Left lung (tissue), 10 donors: ENCODE measurements around the gene RNF167. TPM values are rescaled to one million over a fixed set of nuclear protein-coding genes. Genes with fewer than 3 reads are reported as not detected.

Source experiments
- ATAC-seq: fragments of 200-7000 bp; cut with Tn5 transposase; one replicate; pipeline ENCODE4 v1.9.1; 2020; ENCODE audit warnings: moderate library complexity
- DNase-seq, 4 donors: peaks; one replicate each; pipeline ENCODE4 v3.0.0-alpha.2; 2013 to 2020
- H3K27ac ChIP-seq, 2 donors: fragments of 200-600 bp; sonication (generic) in 1 of 2; one replicate each; pipeline versions ENCODE4 v1.5.0 to v1.8.0; 2020 to 2021
- H3K27me3 ChIP-seq, 2 donors: fragments of 200-600 bp; sonication (generic) in 1 of 2; one replicate each; pipeline versions ENCODE4 v1.5.0 to v1.8.0; 2020 to 2021
- H3K36me3 ChIP-seq, 2 donors: fragments of 200-600 bp; sonication (generic) in 1 of 2; one replicate each; pipeline versions ENCODE4 v1.5.0 to v1.8.0; 2020 to 2021
- H3K4me1 ChIP-seq, 2 donors: fragments of 200-600 bp; one replicate each; pipeline ENCODE4 v1.8.0; 2021
- H3K4me3 ChIP-seq, 2 donors: fragments of 200-600 bp; sonication (generic) in 1 of 2; one replicate each; pipeline versions ENCODE4 v1.5.0 to v1.8.0; 2020 to 2021; ENCODE audit warnings: mild to moderate bottlenecking in 1 of 2
- H3K9me3 ChIP-seq, 2 donors: fragments of 200-600 bp; sonication (generic) in 1 of 2; one replicate each; pipeline versions ENCODE4 v1.5.0 to v1.8.0; 2020 to 2021
- intact Hi-C, 2 donors: fragments of 100-400 bp; cut with DNase I; formaldehyde crosslinking; loops; one replicate each; pipeline versions ENCODE4 v1.11.2 to v1.14.2; 2022
- polyA plus RNA-seq, 6 donors: library from polyadenylated mRNA; unstranded; fragments of 120-200 nt; gene quantifications; one replicate each; pipeline ENCODE4 v1.2.1, GENCODE V29; 2013; ENCODE audit not compliant: insufficient read length in 6 of 6
- total RNA-seq, 2 donors: library from RNA; stranded (reverse); fragmentation: NEBNext Ultra II Directional; extraction: Animal tissue kit (Norgen Biotek cat#: 25700); gene quantifications; one replicate each; pipeline ENCODE4 v1.2.1, GENCODE V29; 2021
- TF ChIP-seq, protein P1 (sequence below), 2 donors: fragments of 200-600 bp; sonication (generic) in 1 of 2; IDR thresholded peaks; one replicate each; pipeline versions ENCODE4 v1.5.0 to v1.8.0; 2021; ENCODE audit warnings: antibody characterized with exemption in 2 of 2
- donor health status: DM: no; HTN: yes; CAD: no.
- donor health status: DM: no; HTN: no; CAD: no.

Gene RNF167
- total and polyA plus RNA-seq, 8 donors: 101 to 126 (median 117) TPM

DNA sequence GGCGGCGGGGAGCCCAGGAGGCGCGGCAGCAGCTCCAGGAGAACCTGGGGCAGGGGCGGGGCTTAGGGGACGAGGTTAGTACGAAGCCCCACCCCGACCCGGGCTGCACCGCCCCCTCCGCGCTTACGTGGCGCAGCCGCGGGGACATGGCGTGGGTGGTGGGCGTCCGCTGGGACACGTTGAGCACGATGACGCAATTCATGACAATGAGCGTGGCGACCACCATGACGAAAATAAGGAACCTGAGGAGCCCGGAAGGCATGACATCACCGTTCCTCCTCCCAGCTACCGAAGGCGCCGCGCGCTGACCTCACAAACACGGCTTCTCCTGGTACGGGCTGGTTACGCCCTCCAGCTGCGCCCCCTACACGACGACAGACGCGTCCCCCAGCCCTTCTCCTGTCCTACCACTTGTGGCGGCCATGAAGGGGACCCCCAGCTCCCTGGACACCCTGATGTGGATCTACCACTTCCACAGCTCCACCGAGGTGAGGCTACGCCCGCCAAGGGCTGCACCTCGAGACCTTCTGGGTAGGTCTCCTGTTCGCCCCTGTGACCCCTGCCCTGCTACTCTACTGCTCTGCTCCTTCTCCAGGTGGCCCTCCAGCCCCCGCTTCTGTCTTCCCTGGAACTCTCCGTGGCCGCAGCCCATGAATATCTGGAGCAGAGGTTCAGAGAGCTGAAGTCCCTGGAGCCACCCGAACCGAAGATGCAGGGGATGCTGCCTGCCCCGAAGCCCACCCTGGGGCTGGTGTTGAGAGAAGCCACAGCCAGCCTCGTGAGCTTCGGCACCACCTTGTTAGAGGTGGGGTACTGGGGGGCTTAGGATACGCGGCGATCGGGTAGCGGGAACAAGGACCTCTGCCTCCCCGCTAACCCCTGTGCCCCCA is 40.5 kb upstream of the RNF167 start, which contains the start of gene C17orf107:
Gene C17orf107 (plus strand): TSS at position 196 of the 890 bp plus-strand sequence. CDS start 227 bp downstream, at position 423.
- H3K4me3 ChIP-seq: peak within 1 kb of the TSS; percentile 42 to 54
- DNase-seq (peak; percentile 55 to 97 (median 88)), ATAC-seq (peak; percentile 72)
- TF ChIP-seq, protein P1, sequence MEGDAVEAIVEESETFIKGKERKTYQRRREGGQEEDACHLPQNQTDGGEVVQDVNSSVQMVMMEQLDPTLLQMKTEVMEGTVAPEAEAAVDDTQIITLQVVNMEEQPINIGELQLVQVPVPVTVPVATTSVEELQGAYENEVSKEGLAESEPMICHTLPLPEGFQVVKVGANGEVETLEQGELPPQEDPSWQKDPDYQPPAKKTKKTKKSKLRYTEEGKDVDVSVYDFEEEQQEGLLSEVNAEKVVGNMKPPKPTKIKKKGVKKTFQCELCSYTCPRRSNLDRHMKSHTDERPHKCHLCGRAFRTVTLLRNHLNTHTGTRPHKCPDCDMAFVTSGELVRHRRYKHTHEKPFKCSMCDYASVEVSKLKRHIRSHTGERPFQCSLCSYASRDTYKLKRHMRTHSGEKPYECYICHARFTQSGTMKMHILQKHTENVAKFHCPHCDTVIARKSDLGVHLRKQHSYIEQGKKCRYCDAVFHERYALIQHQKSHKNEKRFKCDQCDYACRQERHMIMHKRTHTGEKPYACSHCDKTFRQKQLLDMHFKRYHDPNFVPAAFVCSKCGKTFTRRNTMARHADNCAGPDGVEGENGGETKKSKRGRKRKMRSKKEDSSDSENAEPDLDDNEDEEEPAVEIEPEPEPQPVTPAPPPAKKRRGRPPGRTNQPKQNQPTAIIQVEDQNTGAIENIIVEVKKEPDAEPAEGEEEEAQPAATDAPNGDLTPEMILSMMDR (IDR thresholded peaks at IDR 0.05): no peak
- H3K27me3 ChIP-seq: peaks cover 0 to 21% of the 10 kb centered on the region in 2 donors
- H3K27ac ChIP-seq: peak within 1 kb of the TSS; percentile 36 to 60
- peaks cover 11 to 48% of the 10 kb centered on the region in 2 donors for H3K4me1 ChIP-seq
- intact Hi-C loops: loop anchor here in 1 of 2 donors (10.0 kb wide), 2 partner anchors 75 to 195 kb away; partner anchors contain the start of gene PELP1
- peaks cover 0 to 30% of the 10 kb centered on the region in 2 donors for H3K36me3 ChIP-seq
- no peaks in the 10 kb centered on the region for H3K9me3 ChIP-seq

DNA sequence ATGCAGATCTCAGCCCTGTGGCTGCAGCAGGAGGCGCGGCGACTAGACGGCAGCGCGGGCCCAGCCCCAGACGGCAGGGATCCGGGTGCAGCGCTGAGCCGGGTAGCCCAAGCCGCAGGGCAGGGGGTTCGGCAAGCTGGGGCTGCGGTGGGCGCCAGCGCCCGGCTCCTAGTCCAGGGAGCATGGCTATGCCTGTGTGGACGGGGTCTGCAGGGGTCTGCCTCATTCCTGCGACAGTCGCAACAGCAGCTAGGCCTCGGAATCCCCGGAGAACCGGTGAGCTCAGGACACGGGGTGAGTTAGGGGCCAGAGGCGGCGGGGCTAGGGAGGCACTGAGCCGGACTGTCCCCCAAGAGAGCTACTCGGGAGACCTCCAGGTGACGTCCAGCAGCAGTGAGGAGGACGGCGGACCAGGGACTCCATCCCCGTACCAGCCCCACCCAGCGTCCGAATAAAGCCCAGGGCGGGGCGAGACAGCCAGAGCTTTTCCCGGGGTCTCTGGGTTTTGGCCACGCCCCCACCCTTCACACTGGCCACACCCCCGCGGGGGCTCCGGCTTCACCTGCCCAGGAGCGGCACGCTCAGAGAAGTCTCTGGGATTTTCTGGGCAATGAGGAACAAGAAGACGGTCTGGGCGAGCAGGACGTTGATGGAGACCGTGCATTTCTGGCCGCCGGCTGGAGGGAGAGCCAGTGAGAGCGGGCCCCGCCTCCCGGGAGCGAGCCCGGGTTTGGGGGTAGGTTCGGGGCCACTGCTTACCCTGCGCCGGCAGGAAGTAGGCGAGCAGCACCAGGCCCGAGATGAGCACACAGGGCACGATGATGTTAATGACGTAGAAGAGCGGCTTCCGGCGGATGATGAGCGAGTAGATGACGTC is 39.6 kb upstream of the RNF167 start:
- Histone ChIP-seq H3K27me3 (peaks cover 0 to 21% of the 10 kb centered on the region in 2 donors), H3K4me3 (peak overlapping the region; percentile 42 to 54), H3K36me3 (peaks cover 0 to 21% of the 10 kb centered on the region in 2 donors), H3K9me3 (no peaks in the 10 kb centered on the region), H3K4me1 (peaks cover 11 to 48% of the 10 kb centered on the region in 2 donors), H3K27ac (peak overlapping the region; percentile 60 to 80)
- DNase-seq (peak in 3 of 4 donors; percentile 55 to 84 (median 67)), ATAC-seq (peak; percentile 4)
- intact Hi-C loops: loop anchor here in 1 of 2 donors (10.0 kb wide), 1 partner anchor 74 kb away; no protein-coding TSS in a partner anchor
- TF ChIP-seq, protein P1 (IDR thresholded peaks at IDR 0.05): no peak

DNA sequence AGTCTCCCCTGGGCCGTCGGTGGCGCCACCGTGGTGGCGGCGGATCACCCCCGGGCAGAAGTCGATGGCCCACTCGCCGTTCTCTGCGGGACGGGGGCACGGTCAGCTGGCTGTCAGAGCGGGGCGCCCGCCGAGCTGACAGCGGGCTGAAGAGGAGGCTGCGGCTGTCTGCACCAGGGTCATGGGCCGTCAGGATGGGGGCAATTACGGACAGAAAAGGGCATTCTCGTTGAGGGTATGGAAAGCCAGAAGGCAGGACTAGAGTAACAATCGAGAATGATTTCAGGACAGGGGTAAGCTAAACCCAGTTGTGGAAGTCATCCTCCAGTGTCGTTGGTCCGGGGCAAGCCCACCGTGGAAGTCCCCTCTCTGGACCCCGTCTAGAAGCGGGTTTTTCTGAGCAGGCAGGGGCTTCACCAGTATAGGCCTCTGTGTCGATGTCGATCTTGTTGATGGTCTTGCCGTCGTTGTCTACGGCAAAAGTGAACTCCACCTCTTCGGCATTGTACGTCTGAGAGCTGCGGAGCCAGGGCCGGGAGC is 38.9 kb upstream of the RNF167 start:
- DNase-seq (peak in 1 of 4 donors; percentile 86), ATAC-seq (no peak)
- intact Hi-C loops: loop anchor here in 1 of 2 donors (10.0 kb wide), 1 partner anchor 74 kb away; no protein-coding TSS in a partner anchor
- peaks cover 0 to 21% of the 10 kb centered on the region in 2 donors for H3K27me3 ChIP-seq
- H3K4me1 ChIP-seq: peaks cover 11 to 48% of the 10 kb centered on the region in 2 donors
- peaks cover 0 to 14% of the 10 kb centered on the region in 2 donors for H3K36me3 ChIP-seq
- peak overlapping the region; percentile 60 to 80 for H3K27ac ChIP-seq
- TF ChIP-seq, protein P1 (IDR thresholded peaks at IDR 0.05): no peak
- no peaks in the 10 kb centered on the region for H3K9me3 ChIP-seq
- peak overlapping the region; percentile 42 to 54 for H3K4me3 ChIP-seq

DNA sequence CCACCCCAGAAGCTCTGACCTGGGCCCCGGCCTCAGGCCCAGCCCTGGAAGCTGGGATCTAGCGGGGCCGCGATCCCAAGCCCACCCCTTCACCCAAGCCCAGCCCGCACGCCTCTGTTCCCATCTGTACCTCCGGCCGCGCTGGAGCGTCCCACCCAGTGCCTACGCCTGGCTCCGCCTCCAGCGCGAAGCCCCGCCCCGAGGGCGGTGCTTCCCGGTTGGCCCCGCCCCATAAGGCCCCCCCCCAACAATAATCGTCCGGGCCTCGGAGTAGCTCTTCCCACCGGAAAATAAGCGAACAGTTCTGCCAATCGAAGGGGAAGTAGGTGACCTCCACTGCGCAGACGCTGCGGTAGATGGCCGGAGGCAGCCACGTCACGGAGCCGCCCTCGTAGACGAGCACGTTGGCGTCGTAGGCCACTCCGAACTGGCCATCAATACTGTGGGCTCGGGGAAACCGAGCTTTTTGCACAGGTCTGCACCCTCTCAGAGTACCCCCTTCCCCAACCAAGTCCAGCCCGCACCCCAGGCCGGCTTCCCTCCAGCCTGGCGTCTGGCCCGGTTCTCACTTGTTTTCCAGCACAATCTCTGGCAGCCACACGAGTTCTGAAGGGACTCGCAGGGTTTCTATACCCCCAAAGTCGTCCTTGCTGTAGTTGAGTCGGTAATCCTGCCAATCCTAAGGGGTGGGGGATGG is 38.3 kb upstream of the RNF167 start:
- Histone ChIP-seq H3K4me3 (peak overlapping the region in 1 of 2 donors; percentile 54), H3K27me3 (peaks cover 0 to 21% of the 10 kb centered on the region in 2 donors), H3K9me3 (no peaks in the 10 kb centered on the region), H3K4me1 (peaks cover 11 to 48% of the 10 kb centered on the region in 2 donors), H3K27ac (peak overlapping the region; percentile 80 to 85), H3K36me3 (peaks cover 0 to 8% of the 10 kb centered on the region in 2 donors)
- intact Hi-C loops: loop anchor here in 1 of 2 donors (10.0 kb wide), 1 partner anchor 73 kb away; no protein-coding TSS in a partner anchor
- TF ChIP-seq, protein P1 (IDR thresholded peaks at IDR 0.05): no peak
- ATAC-seq: peak; percentile 69
- DNase-seq: peak in 3 of 4 donors; percentile 39 to 94 (median 92)
